Measurements from ENCODE around the gene RPL36AL. TPM values are rescaled to one million over a fixed set of nuclear protein-coding genes. Genes with fewer than 3 reads are reported as not detected.

RPL36AL gene
- polyA plus RNA-seq, 2 of the 4 experiments (the other 2 are of a cell fraction), result 390 to 469 TPM

DNA sequence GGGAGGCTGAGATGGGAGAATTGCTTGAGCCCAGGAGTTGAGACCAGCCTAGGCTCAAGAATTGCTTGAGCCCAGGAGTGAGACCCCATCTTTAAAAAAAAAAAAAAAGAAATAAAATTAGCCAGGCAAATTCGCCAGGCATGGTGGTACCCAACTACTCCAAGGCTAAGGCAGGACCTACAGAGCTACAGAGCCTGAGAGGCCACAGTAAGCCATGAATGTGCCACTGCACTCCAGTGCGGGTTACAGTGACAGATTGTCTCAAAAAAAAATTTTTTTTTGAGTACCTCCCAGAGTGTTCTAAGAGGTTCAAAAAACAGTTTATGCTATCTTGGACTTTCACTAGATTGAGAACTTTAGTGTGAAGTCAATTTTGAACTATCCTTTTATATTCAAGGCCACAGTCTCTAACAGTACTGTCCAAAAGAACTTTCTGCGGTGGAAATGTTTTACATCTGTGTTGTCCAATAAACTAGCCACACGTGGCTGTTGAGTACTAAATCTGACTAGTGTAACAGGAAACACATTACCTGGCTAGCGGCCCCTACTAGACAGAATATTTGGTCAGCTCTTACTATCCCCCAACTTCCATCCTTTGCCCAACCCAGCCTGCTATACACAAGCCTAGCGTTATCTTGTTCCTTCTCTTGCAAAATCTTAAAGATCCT, 2.4 kb downstream of the RPL36AL start (continued):
- TF ChIP-seq RAD21 (conservative IDR thresholded peaks at IDR 0.05 in 1 of 2, IDR thresholded peaks at IDR 0.05 in 1 of 2), result no peak
- no peak for TF ChIP-seq KDM5A (IDR thresholded peaks at IDR 0.05)
- no peak for TF ChIP-seq BHLHE40 (IDR thresholded peaks at IDR 0.05; ENCODE audit: low read depth, low read length)

DNA sequence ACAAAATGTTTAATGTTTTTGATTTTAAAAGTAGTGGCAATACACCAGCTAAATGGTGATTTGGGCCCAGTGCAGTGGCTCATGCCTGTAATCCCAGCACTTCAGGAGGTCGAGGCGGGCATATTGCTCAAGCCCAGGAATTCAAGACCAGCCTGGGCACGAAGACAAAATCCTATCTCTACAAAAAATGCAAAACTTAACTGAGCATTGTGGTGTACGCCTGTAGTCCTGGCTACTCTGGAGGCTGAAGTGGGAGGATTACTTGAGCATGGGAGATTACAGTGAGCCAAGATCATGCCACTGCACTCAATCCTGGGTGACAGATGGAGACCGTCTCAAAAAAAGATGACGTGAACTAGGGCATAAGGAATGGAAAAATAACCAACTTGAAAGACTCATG, 4.7 kb downstream of the RPL36AL start:
- ATAC-seq (no peak), FAIRE-seq (no peak), DNase-seq (ENCODE audit: low read depth in 1 of 2, low spot score in 1 of 2) (no peak)
- H3K4me2 ChIP-seq, result no peak overlapping the region
- no peak for TF ChIP-seq CHD2 (IDR thresholded peaks at IDR 0.05; ENCODE audit: low read length, partially characterized antibody)
- H3K9me3 ChIP-seq, result no peaks in the 10 kb centered on the region
- WGBS (ENCODE audit: missing lambda C conversion rate), result 89% methylated on average over 6 of the region's 6 CpGs
- POLR2A ChIA-PET, result no interaction called here
- peaks cover 28% of the 10 kb centered on the region for H3K4me1 ChIP-seq
- no peak overlapping the region for H3K4me3 ChIP-seq
- CTCF ChIA-PET, result interaction anchor here (1.5 kb wide), 2 partner anchors 10 to 19 kb away, joined by 4 to 7 read pairs; partner anchors contain the start of gene DNAAF2
- no peak overlapping the region for H3K27ac ChIP-seq

DNA sequence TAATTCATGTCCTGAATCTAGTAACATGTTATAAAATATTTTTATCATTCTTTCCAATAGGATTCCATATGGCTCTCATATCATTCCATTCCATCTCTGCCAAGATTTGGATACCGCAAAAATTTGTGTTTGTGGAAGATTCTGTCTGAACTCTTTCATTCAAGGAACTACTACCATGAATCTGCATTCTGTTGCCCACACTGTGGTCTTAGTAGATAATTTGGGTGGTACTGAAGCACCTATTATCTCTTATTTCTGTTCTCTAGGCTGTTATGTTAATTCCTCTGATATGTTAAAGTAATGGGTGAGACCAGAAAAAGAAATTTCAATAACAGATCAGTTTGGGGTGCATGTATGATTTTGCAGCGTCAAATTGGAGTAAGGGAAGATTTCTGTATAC, 6.2 kb downstream of the RPL36AL start:
- peaks cover 27% of the 10 kb centered on the region for H3K4me1 ChIP-seq
- H3K27ac ChIP-seq, result no peak overlapping the region
- DNase-seq (ENCODE audit: low read depth in 1 of 2, low spot score in 1 of 2) (no peak), ATAC-seq (no peak), FAIRE-seq (no peak)
- ChIA-PET POLR2A (no interaction called here), CTCF (interaction anchor here (0.9 to 1.5 kb wide), 3 partner anchors 9 to 27 kb away, joined by 3 to 7 read pairs (median 4); partner anchors contain the start of gene DNAAF2)
- no peak overlapping the region for H3K4me3 ChIP-seq
- WGBS (ENCODE audit: missing lambda C conversion rate), result 90% methylated on average over 2 of the region's 2 CpGs
- no peak overlapping the region for H3K4me2 ChIP-seq
- no peak for TF ChIP-seq FOXS1 (CRISPR knock-in tag; IDR thresholded peaks at IDR 0.05)
- no peak for TF ChIP-seq POLR2A (IDR thresholded peaks at IDR 0.05; ENCODE audit: low read length)
- no peak for TF ChIP-seq RCOR1 (IDR thresholded peaks at IDR 0.05; ENCODE audit: low read depth, low read length)
- TF ChIP-seq KDM1A (IDR thresholded peaks at IDR 0.05; ENCODE audit: low read depth), result no peak
- TF ChIP-seq CBX2 (IDR thresholded peaks at IDR 0.05; ENCODE audit: borderline replicate concordance, low read depth), result no peak
- TF ChIP-seq CEBPB (IDR thresholded peaks at IDR 0.05), result no peak
- TF ChIP-seq MAX (IDR thresholded peaks at IDR 0.05), result no peak
- TF ChIP-seq ZC3H11A (IDR thresholded peaks at IDR 0.05), result no peak
- TF ChIP-seq HOXB5 (CRISPR knock-in tag; IDR thresholded peaks at IDR 0.05), result no peak
- TF ChIP-seq ELK1 (IDR thresholded peaks at IDR 0.05; ENCODE audit: low read depth, low read length), result no peak
- TF ChIP-seq RNF2 (IDR thresholded peaks at IDR 0.05; ENCODE audit: borderline replicate concordance, low read depth), result no peak
- H3K9me3 ChIP-seq, result no peaks in the 10 kb centered on the region

GRCh38 chr14:49612671-49613070, 7.8 kb downstream of the RPL36AL start:
- Histone ChIP-seq H3K4me1 (peaks cover 12% of the 10 kb centered on the region), H3K4me3 (no peak overlapping the region), H3K27ac (no peak overlapping the region), H3K4me2 (no peak overlapping the region), H3K9me3 (no peaks in the 10 kb centered on the region)
- CTCF ChIA-PET, result interaction anchor here (0.5 to 2.6 kb wide), 3 partner anchors 8 to 235 kb away, joined by 3 to 7 read pairs (median 3); partner anchors contain the start of genes MGAT2 and RPL36AL
- TF ChIP-seq CHD2 (IDR thresholded peaks at IDR 0.05; ENCODE audit: low read length, partially characterized antibody) (no peak), KDM5A (IDR thresholded peaks at IDR 0.05) (no peak), HOXB13 (CRISPR knock-in tag; IDR thresholded peaks at IDR 0.05; ENCODE audit: low read depth) (no peak), ZFP36 (IDR thresholded peaks at IDR 0.05; ENCODE audit: borderline replicate concordance, partially characterized antibody) (no peak), RFX5 (IDR thresholded peaks at IDR 0.05) (no peak), CBX2 (IDR thresholded peaks at IDR 0.05; ENCODE audit: borderline replicate concordance, low read depth) (no peak), MAX (IDR thresholded peaks at IDR 0.05) (no peak), BHLHE40 (IDR thresholded peaks at IDR 0.05; ENCODE audit: low read depth, low read length) (no peak), ZC3H11A (IDR thresholded peaks at IDR 0.05) (no peak), EHF (CRISPR knock-in tag; IDR thresholded peaks at IDR 0.05) (no peak), ATOH8 (CRISPR knock-in tag; IDR thresholded peaks at IDR 0.05; ENCODE audit: low read depth) (no peak), TFCP2L1 (CRISPR knock-in tag; IDR thresholded peaks at IDR 0.05) (no peak), NR3C1 (IDR thresholded peaks at IDR 0.05) (no peak), KDM1A (IDR thresholded peaks at IDR 0.05; ENCODE audit: low read depth) (no peak), RNF2 (IDR thresholded peaks at IDR 0.05; ENCODE audit: borderline replicate concordance, low read depth) (no peak), ZSCAN20 (CRISPR knock-in tag; IDR thresholded peaks at IDR 0.05) (no peak), HDAC2 (IDR thresholded peaks at IDR 0.05) (no peak), FOSL2 (IDR thresholded peaks at IDR 0.05) (no peak), FOSL2 (CRISPR knock-in tag; IDR thresholded peaks at IDR 0.05) (no peak)
- ATAC-seq (no peak), DNase-seq (ENCODE audit: low read depth in 1 of 2, low spot score in 1 of 2) (no peak), FAIRE-seq (no peak)
- WGBS (ENCODE audit: missing lambda C conversion rate), result 92% methylated on average over 8 of the region's 8 CpGs
- POLR2A ChIA-PET, result interaction anchor here (1.1 kb wide), 2 partner anchors 8 to 9 kb away, joined by 3 to 4 read pairs; partner anchors contain the start of genes MGAT2 and RPL36AL

All from A549 (cell line).